AG10803 (cell line): ENCODE data around the gene MXD4.

Experiments
- DNase-seq: peaks from one replicate; pipeline ENCODE4 v3.0.0; 2010; ENCODE audit warnings: low read depth
- H3K4me3 ChIP-seq: 2 replicates; pipeline ENCODE4 v1.5.1; 2011; ENCODE audit warnings: mild to moderate bottlenecking, low read length, control low read depth
- CTCF ChIP-seq: conservative IDR thresholded peaks from 2 replicates; pipeline ENCODE4 v1.5.1; 2011; ENCODE audit warnings: mild to moderate bottlenecking, low read length, control low read depth, inconsistent platforms

The MXD4 gene

GRCh38 chr4:2291705-2292645 lies 30.1 kb upstream of the MXD4 start:
- no peak for TF ChIP-seq CTCF
- DNase-seq: no peak
- H3K4me3 ChIP-seq: no peak overlapping the region

- H3K4me3 ChIP-seq: no peak overlapping the region
- DNase-seq: no peak
- TF ChIP-seq CTCF: no peak
Observed at GRCh38 chr4:2290974-2291704, 29.2 kb upstream of the MXD4 start.

- no peak for DNase-seq
- no peak overlapping the region for H3K4me3 ChIP-seq
- TF ChIP-seq CTCF: no peak
Observed at GRCh38 chr4:2290488-2290887, 28.6 kb upstream of the MXD4 start.

- DNase-seq: no peak
- no peak for TF ChIP-seq CTCF
- no peak overlapping the region for H3K4me3 ChIP-seq
Observed at GRCh38 chr4:2289955-2290333, 28.0 kb upstream of the MXD4 start.

- TF ChIP-seq CTCF: no peak
- no peak overlapping the region for H3K4me3 ChIP-seq
- no peak for DNase-seq
Observed at GRCh38 chr4:2289311-2289954, 27.5 kb upstream of the MXD4 start.

GRCh38 chr4:2288051-2288541 lies 26.2 kb upstream of the MXD4 start:
- DNase-seq: no peak
- TF ChIP-seq CTCF: no peak

More at GRCh38 chr4:2288051-2288541, 26.2 kb upstream of the MXD4 start:
- no peak overlapping the region for H3K4me3 ChIP-seq
